ENCODE data around the gene RNFT1.
"Not testable (repeated sequence)": the region's sequence is repeated elsewhere in the genome, so short reads cannot be mapped to it uniquely, and the experiment has no call there.

GRCh38 chr17:59975166-59975565 lies 10.6 kb upstream of the RNFT1 start:
- TF ChIP-seq CTCF (IDR thresholded peaks at IDR 0.05 in 4 of 5, conservative IDR thresholded peaks at IDR 0.05 in 1 of 5); POLR2A (IDR thresholded peaks at IDR 0.05): not testable (repeated sequence)
